Panc1 (cell line): Measurements from ENCODE around the gene NDC1.

ENCODE experiments used
- CTCF ChIP-seq: fragments of 450-650 bp; IDR thresholded peaks from 2 replicates; pipeline ENCODE4 v1.5.1; 2017; ENCODE audit warnings: mild to moderate bottlenecking
- POLR2AphosphoS5 ChIP-seq: IDR thresholded peaks from 2 replicates; pipeline ENCODE4 v1.6.1; 2012; ENCODE audit warnings: mild to moderate bottlenecking, low read depth, low read length, moderate library complexity

- TF ChIP-seq POLR2AphosphoS5 (no peak), CTCF (no peak)
These were observed 518 bp upstream of the NDC1 start for GRCh38 chr1:53838654-53838974.
